HG02798 (cell line): ENCODE measurements around the gene LHX2.

Experiments used
- ATAC-seq: cut with Tn5 transposase; IDR thresholded peaks from one replicate; pipeline ENCODE4 v1.9.1; 2021; ENCODE audit warnings: mild to moderate bottlenecking; ENCODE audit not compliant: unreplicated experiment, poor library complexity

LHX2 gene

DNA sequence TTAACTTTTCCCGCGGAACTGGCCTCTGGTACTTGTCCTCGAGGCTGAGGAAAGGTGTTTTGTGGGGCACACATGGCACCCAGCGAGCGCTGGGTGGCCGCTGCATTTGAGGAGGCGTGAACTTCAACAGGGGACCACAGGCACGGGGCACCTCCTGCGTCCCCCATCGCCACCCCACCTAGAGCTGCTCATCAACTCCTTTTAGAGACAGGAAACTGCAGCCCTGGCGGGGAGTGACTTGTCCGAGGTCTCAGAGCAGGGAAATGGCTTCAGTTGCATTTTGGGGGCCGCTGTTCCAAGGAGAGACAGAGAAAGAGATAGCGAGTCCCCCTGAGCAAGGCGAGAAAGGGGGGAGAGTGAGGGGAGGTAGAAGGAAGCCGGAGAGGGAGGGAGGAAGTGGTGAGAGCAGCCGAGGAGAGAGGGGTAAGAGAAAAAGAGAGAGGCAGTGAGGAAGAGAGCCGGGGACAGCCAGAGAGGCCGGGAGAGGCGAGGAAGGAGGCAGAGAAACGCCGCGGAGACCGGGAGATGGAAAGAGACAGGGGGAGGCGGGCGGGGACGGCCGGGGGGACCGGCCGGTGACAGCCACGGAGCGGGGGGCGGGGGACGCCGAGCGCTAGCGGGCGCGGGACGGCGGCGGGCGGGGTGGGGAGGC is 12.5 kb upstream of the LHX2 start:
- ATAC-seq: no peak

DNA sequence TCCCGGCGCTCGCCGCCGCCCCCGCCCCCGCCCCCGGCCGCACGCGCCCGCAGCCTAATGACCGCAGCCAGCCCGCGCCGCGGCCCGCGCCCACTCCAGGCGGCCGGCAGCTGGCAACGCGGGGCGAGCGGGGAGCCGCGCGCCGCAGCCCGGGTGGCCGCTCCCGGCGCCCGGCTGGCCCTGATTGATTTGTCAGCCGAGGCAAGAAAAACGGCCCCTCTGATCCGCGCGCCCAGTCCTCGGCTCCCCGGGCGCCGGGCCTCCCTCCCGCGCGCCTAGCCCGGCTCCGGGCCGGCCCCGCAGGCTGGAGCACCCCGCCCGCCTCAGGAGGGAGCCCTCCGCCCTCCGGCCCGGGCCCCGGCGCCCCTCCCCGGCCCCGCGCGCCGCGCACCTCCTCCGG is 11.9 kb upstream of the LHX2 start:
- ATAC-seq: no peak

GRCh38 chr9:124000161-124000783 is 11.3 kb upstream of the LHX2 start:
- no peak for ATAC-seq

- ATAC-seq: no peak
These were observed 10.6 kb upstream of the LHX2 start for GRCh38 chr9:124000784-124001457.

- no peak for ATAC-seq
These were observed 10.1 kb upstream of the LHX2 start for GRCh38 chr9:124001458-124001799.

- no peak for ATAC-seq
These were observed 9.6 kb upstream of the LHX2 start for GRCh38 chr9:124001866-124002525.

DNA sequence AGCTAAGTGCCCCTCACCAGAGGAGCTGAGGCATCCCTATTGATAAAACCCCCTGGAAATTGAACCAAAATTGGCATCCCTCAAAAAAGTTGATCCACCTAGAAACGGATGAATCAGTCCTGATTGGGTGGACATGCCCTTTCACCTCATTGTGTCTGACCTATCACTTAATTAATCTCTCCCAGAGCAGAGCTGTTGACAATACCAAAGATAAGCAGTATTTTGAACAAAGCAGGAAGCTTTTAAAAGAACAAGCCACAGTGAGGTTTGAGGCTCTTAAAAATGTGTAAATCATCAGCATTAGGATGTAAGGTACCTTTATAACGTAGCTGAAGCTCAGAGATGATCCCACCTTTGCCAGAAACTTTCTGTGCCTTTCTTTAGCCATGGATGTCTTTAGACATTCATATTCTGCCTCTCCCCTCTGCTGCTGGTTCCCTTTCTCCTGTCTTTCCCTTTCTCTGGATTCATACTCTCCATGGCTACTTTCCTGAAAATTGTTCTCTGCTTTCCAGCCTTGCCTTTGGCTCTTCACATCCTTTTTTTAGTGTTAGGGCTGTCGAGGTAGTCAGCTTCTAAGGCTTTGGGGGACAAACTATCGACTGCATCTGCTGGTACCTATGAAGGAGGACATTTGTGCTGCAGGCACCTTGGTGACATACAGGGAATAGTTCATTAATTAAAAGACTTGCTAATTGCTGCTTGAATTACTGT is 7.8 kb upstream of the LHX2 start:
- no peak for ATAC-seq

- ATAC-seq: no peak
These were observed 7.0 kb upstream of the LHX2 start for GRCh38 chr9:124004593-124004992.

GRCh38 chr9:124005029-124005771 is 6.4 kb upstream of the LHX2 start:
- no peak for ATAC-seq

- peak; percentile 57 for ATAC-seq
These were observed 4.9 kb upstream of the LHX2 start for GRCh38 chr9:124006448-124007361.

DNA sequence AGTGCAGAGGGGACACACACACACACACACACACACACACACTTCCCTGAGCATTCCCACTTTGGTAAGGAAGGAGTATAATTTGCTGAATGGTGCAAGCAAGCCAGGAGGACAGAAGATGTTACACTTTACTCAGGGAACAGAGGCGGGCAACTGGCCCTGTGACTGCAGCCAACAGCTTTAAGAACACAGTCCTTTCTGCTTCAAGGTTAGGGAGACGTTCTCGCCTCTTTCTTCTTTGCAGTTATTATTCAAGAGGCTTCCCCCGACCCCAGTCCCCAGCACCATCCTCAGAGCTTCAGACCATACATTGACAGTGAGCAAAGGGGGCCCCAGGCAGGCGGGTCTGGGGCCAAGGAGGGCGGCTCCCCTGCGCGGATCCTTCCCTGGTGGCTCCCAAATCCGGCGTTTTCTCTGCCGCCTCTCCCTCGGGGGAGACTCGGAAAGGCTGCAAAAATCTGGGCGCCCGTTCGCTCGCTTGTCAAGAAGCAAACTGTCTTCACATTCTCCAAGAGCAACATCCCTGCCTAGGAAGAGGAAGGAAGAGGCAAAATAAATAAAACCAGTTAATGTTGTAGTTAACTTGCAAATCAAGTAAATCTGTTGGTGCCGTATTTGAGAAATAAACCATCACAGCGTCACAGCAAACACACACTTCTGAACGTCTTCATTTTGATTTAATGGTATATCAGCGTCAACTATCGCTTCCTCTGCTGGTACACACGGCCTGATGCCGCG is 3.8 kb upstream of the LHX2 start:
- no peak for ATAC-seq

GRCh38 chr9:124008303-124008693 is 3.3 kb upstream of the LHX2 start:
- ATAC-seq: no peak

DNA sequence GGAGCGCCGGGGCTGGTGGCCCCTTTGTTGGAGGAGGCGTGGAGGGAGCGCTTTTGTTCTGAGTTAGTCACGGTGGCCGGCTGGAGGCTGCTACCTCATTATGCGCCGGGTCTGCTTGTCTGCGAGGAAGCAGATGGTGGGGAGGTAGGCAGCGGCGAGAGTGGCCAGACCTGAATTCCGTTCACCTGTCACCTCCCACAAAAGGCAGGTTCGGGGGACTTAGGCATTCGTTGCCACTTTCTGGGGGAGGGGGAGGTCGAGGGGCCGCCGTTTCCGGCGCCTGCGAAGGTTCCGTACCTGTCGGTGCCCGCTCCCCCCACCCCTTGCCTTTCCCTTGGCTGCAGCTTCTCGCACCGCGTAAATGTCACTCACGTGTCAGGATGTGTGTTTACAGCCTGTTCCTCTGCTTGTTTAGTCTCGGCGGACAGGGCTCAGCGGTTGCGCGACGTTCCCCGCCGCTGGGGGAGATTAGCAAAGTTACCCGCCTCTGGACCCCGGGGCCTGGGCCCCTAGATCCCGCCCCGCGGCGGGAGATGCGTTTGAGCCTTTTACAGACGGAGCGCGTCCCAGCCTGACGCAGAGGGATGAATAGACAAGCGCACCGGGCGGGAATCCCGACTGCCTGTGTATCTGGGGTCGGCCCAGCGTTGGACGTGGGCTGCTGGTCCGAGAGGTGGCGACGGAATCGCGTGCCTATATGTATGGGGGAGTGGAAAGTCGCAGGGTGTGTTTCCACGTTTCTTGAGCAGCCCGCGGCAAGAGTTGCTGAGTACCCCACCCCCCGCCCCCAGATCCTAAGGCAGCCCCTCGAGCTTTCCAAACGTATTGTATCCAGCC is 2.7 kb upstream of the LHX2 start:
- no peak for ATAC-seq

- no peak for ATAC-seq
These were observed 1.9 kb upstream of the LHX2 start for GRCh38 chr9:124009531-124010217.

- ATAC-seq: no peak
These were observed 1.3 kb upstream of the LHX2 start for GRCh38 chr9:124010303-124010664.

- ATAC-seq: no peak
These were observed 775 bp upstream of the LHX2 start for GRCh38 chr9:124010665-124011321.
